Bone marrow (tissue), 2 donors: ENCODE measurements around the gene TPO.
"Not testable (repeated sequence)": the region's sequence is repeated elsewhere in the genome, so short reads cannot be mapped to it uniquely, and the experiment has no call there.

Source experiments
- DNase-seq, 2 donors: peaks; one replicate each; lab custom pipeline; 2025; lab: John Stamatoyannopoulos, UW

The TPO gene

DNA sequence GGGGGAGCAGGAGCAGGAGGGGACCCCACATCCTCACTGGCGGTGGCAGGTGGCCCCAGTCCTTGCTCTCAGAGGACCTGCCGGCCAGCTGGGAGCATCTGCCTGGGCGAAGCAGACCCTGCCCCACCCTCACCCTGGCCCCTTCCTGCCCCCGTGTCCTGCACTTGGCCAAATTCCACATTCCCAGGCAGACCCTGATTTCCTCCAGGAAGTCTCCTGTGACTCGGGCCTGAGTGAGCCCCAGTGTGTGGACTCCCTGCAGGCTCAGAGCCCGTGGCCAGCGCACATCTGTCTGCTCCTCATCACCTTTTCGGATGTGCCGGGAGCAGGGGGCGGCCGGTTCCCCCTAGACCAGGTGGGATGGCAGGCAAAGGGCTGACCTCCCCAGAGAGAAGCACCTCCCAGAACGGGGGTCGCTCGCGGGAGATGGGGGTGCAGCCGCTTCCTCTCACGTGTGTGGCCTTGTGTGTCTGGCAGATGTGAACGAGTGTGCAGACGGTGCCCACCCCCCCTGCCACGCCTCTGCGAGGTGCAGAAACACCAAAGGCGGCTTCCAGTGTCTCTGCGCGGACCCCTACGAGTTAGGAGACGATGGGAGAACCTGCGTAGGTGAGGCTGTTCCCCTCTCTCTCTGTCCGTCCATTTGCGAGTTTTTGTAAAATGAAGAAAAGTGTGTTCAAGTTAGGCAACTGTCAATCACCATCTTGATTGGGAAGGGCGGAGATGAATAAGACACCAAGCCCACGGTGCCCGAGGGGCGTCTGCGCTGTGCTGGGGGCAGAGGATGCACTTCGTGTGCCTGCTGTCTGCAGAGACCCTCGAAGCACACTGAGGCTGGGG, 90.4 kb downstream of the TPO start:
- no peak for DNase-seq

- no peak for DNase-seq
These were observed 91.1 kb downstream of the TPO start for GRCh38 chr2:1504311-1504750.

GRCh38 chr2:1505031-1505441, 91.8 kb downstream of the TPO start:
- DNase-seq: no peak

DNA sequence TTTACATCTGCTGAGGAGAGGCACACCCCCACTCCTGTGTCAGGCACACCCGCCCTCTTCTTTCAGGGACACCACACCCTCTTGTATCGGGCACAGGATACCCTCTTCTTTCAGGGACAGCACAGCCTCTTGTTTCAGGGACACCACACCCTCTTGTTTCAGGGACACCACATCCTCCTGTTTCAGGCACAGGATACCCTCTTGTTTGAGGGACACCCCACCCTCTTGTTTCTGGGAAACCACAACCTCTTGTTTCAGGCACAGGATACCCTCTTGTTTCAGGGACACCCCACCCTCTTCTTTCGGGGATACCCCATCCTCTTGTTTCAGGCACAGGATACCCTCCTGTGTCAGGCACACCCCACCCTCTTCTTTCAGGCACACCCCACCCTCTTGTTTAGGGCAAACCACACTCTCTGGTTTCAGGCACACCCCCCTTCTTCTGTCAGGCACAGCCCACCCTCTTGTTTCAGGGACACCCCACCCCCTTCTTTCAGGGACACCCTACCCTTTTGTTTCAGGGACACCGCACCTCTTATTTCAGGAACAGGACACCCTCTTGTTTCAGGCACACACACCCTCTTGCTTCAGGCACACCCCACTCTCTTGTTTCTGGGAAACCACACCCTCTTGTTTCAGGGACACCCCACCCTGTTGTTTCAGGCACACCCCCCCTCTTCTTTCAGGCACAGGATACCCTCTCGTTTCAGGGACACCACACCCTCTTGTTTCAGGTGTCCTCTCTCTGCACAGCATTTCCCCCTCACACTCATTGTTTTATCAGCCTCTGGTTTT, 96.2 kb downstream of the TPO start:
- DNase-seq: no peak

GRCh38 chr2:1510176-1510575, 96.9 kb downstream of the TPO start:
- no peak for DNase-seq

DNA sequence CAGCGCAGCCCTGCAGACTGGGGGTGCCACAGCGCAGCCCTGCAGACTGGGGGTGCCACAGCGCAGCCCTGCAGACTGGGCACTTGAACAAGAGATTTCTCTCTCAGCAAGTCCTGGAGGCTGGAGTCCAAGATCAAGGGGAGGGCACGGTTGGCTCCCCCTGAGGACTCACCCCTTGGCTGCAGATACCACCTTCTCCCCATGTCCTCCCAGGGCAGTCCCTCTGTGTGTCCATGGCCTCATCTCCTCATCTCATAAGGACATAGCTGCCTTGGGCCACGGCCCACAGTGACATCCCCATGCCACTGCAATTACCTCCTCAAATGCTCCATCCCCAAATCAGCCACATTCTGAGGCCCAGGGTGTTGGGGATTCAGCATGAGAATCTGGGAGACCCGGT, 98.2 kb downstream of the TPO start:
- no peak for DNase-seq

GRCh38 chr2:1512321-1513289, 99.3 kb downstream of the TPO start:
- no peak for DNase-seq

DNA sequence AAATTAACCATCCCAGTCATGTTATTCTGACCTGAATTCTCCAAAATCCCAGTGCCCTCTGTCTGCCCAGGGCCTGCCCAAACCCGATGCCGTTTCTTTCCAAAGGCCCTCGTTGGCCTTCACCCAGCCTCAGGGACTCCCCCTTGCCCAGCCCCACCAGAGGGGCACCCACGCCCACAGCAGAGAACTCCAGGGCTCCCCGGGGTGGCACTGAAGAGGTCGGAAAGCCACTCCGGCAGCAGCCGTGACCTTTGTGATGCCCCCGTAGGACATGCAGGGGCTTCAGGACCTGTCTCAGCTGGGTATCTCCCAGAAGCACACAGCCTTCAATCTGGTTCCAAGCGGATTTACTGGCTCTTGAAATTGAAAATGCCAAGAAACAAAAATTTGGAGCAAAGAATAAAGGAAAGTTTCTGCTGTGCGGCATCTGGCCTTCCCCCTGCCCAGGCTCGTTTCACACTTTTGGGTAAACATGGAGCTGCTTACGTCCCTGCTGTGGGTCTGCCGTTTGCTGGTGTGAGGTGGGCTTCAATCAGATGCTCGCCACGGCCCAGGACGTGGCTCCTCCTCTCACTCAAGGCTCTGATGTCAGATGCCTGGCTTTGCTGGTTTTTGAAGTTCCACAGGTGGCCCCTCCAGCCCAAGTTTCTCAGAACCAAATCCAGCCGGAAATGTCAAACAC, 101.3 kb downstream of the TPO start:
- DNase-seq: no peak

- DNase-seq: no peak
These were observed 101.8 kb downstream of the TPO start for GRCh38 chr2:1515073-1515430.

DNA sequence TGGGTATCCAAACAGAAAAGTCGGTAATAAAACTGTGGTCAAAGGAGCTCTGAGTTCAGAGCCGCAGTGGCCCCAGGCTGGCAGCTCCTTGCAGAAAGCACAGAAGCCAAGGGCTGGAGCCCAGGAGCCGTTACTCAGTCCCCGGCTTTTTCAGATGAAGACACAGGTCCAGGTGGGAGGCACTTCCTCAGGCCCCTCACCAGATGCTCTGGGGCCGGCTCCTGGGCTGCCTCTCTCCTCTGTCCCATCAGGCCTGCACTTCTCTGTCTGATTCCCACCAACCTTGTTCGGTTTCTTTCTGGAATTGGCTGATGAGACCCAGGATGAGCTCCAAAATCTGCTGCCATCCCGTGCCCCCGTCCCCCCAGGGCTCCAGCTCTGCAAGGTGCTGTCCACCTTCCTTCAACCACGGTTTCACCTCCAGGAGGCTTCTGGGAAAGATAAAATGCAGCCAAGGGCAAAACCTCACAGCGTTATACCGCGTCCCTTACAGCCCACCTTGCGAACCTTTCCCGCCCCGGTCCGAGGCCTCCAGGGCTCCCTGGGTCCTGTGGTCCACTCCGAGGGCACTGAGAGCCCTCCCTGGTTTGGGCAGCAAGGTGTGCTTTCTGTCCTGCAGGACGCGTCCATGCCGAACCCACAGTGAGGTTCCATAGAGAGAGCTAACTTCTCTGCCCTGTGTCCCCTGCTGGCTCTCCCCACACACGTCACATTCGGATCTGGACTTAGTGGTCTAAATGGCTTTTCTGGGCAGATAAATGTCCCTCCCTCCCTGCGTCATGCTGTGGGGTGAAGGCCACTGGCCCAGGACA, 102.9 kb downstream of the TPO start:
- no peak for DNase-seq

- no peak for DNase-seq
These were observed 103.5 kb downstream of the TPO start for GRCh38 chr2:1516798-1517060.

DNA sequence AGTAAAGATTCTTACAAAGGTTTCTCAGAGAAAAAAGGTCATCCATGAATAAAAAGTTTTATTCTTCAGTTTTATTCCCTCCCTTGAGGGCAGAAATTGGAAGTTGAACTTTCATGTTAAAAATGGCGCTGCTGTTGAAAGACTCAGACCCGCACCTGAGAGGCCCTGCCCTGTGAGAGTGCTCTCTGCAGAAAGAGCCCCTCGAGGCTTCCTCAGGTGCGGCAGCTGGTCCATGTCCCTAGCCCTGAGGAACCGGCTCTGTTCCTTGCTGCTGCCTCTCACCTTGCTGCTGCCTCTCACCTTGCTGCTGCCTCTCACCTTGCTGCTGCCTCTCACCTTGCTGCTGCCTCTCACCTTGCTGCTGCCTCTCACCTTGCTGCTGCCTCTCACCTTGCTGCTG, 104.0 kb downstream of the TPO start:
- DNase-seq: not testable (repeated sequence)

DNA sequence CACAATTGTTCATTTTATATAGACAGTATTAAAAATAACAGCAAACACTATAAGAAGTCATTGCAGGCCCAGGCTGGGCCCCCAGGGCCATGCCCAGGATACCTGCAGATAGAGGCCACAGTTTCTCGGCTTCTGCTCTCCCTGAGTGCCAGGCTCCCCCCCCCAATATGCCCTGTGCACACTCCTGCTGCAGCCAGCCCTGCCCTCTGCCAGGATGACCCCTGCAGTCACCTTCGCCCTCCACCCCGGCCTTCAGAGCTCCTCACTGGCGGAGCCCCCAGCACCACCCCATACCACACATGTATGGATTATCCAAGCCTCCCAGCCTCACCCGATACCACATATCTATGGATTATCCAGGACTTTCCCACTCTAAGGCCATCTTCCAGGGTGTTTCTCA, 104.5 kb downstream of the TPO start:
- DNase-seq: no peak

GRCh38 chr2:1518331-1518803, 105.1 kb downstream of the TPO start:
- DNase-seq: peak in 1 of 2 donors; percentile 36

- no peak for DNase-seq
These were observed 105.7 kb downstream of the TPO start for GRCh38 chr2:1518867-1519530.

GRCh38 chr2:1521191-1521877, 108.1 kb downstream of the TPO start:
- no peak for DNase-seq

- DNase-seq: no peak
These were observed 108.9 kb downstream of the TPO start for GRCh38 chr2:1521878-1522830.
